H1 (cell line): ENCODE measurements around the gene SLC3A2. TPM values are rescaled to one million over a fixed set of nuclear protein-coding genes. Genes with fewer than 3 reads are reported as not detected.

Source experiments
- CTCF ChIA-PET: fragments of 300-600 bp; sonication (Branson Sonifier 250); formaldehyde crosslinking; loops from one replicate; lab custom pipeline; 2021; ENCODE audit not compliant: partially characterized antibody; lab: Charles Lee
- POLR2A ChIA-PET: fragments of 300-600 bp; sonication (Branson Sonifier 250); formaldehyde crosslinking; loops from one replicate; lab custom pipeline; 2021; ENCODE audit warnings: inconsistent platforms; ENCODE audit not compliant: partially characterized antibody; lab: Charles Lee
- DNase-seq, 2 experiments: peaks; one replicate each; pipeline versions ENCODE4 v3.0.0 to v3.0.0-alpha.2; 2010 to 2022; ENCODE audit warnings: low spot score in 2 of 2, low read depth in 1 of 2, mixed read lengths in 1 of 2
- FAIRE-seq: peaks from 2 replicates; lab custom pipeline; 2011; peaks lifted over from hg19 to GRCh38; lab: Jason Lieb, UNC
- H2AFZ ChIP-seq: 2 replicates; pipeline ENCODE4 v1.8.1; 2012; ENCODE audit warnings: low read length, inconsistent platforms
- H2AK5ac ChIP-seq: 2 replicates; pipeline ENCODE4 v1.6.1; 2013; ENCODE audit warnings: low read depth, low read length
- H2BK120ac ChIP-seq: replicated peaks from 2 replicates; pipeline ENCODE3; 2013; ENCODE audit warnings: low read depth, low read length, inconsistent platforms
- H2BK12ac ChIP-seq: 2 replicates; pipeline ENCODE4 v1.6.1; 2013; ENCODE audit warnings: low read depth, low read length
- H2BK15ac ChIP-seq: 2 replicates; pipeline ENCODE4 v1.6.1; 2013; ENCODE audit warnings: low read length
- H2BK20ac ChIP-seq: 2 replicates; pipeline ENCODE4 v1.6.1; 2013; ENCODE audit warnings: low read length
- H2BK5ac ChIP-seq: 2 replicates; pipeline ENCODE4 v1.6.1; 2013; ENCODE audit warnings: low read depth, low read length
- H3K14ac ChIP-seq: 2 replicates; pipeline ENCODE4 v1.6.1; 2013; ENCODE audit warnings: inconsistent platforms; ENCODE audit not compliant: insufficient read length
- H3K18ac ChIP-seq: 2 replicates; pipeline ENCODE4 v1.6.1; 2013; ENCODE audit warnings: low read length; ENCODE audit errors: extremely low read depth
- H3K23ac ChIP-seq: 2 replicates; pipeline ENCODE4 v1.6.1; 2013; ENCODE audit warnings: inconsistent platforms; ENCODE audit not compliant: insufficient read length
- H3K23me2 ChIP-seq: 2 replicates; pipeline ENCODE4 v1.6.1; 2013; ENCODE audit warnings: low read depth, low read length
- H3K27ac ChIP-seq: 2 replicates; pipeline ENCODE4 v1.6.1; 2011; ENCODE audit warnings: low read depth, low read length, inconsistent platforms
- H3K27me3 ChIP-seq, 4 experiments: replicated peaks in 1 of 4; 1 replicate in 1 of 4; 2 replicates in 3 of 4; pipeline versions ENCODE4 v1.6.1 to v1.8.1; 2011 to 2013; ENCODE audit warnings: low read length in 3 of 4, mild to moderate bottlenecking in 3 of 4, inconsistent platforms in 2 of 4, mixed read lengths in 2 of 4, moderate library complexity in 1 of 4; ENCODE audit not compliant: control insufficient read depth in 3 of 4, insufficient read depth in 3 of 4; ENCODE audit errors: extremely low read depth in 1 of 4
- H3K36me3 ChIP-seq, 4 experiments: 2 replicates each; pipeline versions ENCODE4 v1.6.1 to v1.8.1; 2011 to 2013; ENCODE audit warnings: mild to moderate bottlenecking in 4 of 4, low read length in 3 of 4, moderate library complexity in 2 of 4, control low read depth in 1 of 4, inconsistent platforms in 1 of 4; ENCODE audit not compliant: insufficient read depth in 4 of 4, control insufficient read depth in 2 of 4
- H3K4ac ChIP-seq: replicated peaks from 2 replicates; pipeline ENCODE3; 2013; ENCODE audit warnings: low read length, low read depth, mixed read lengths, inconsistent platforms; ENCODE audit not compliant: insufficient read length
- H3K4me1 ChIP-seq, 4 experiments: replicated peaks in 1 of 4; 1 replicate in 1 of 4; 2 replicates in 3 of 4; pipeline versions ENCODE4 v1.6.1 to v1.8.1; 2011 to 2013; ENCODE audit warnings: low read length in 3 of 4, inconsistent platforms in 2 of 4, mixed read lengths in 1 of 4; ENCODE audit not compliant: insufficient read depth in 4 of 4, control insufficient read depth in 3 of 4
- H3K4me2 ChIP-seq, 2 experiments: 2 replicates each; pipeline versions ENCODE4 v1.6.1 to v1.8.1; 2011 to 2013; ENCODE audit warnings: low read depth in 2 of 2, low read length in 2 of 2, control low read depth in 1 of 2, inconsistent platforms in 1 of 2, mild to moderate bottlenecking in 1 of 2; ENCODE audit not compliant: insufficient read depth in 1 of 2
- H3K4me3 ChIP-seq, 4 experiments: fragments of 200-600, 300-600 bp in 1 of 4; sonication (generic), shearing (Covaris generic), sonication (Bioruptor Twin) in 1 of 4; 2 replicates each; pipeline versions ENCODE4 v1.5.1 to v1.8.1; 2011 to 2016; ENCODE audit warnings: low read length in 4 of 4, low read depth in 3 of 4, control low read depth in 2 of 4, inconsistent platforms in 2 of 4, mild to moderate bottlenecking in 2 of 4, mixed read lengths in 1 of 4, moderate library complexity in 1 of 4; ENCODE audit not compliant: insufficient read depth in 2 of 4; ENCODE audit errors: extremely low read depth in 1 of 4
- H3K56ac ChIP-seq: replicated peaks from 2 replicates; pipeline ENCODE3; 2013; ENCODE audit warnings: low read depth, mild to moderate bottlenecking, mixed read lengths, low read length, inconsistent platforms; ENCODE audit not compliant: insufficient read length
- H3K79me1 ChIP-seq: 2 replicates; pipeline ENCODE4 v1.6.1; 2013; ENCODE audit warnings: low read depth, low read length, control low read depth
- H3K79me2 ChIP-seq, 2 experiments: 2 replicates each; pipeline versions ENCODE4 v1.6.1 to v1.8.1; 2012 to 2013; ENCODE audit warnings: low read length in 2 of 2, mild to moderate bottlenecking in 2 of 2, inconsistent platforms in 1 of 2; ENCODE audit not compliant: insufficient read depth in 2 of 2, control insufficient read depth in 1 of 2
- H3K9ac ChIP-seq, 4 experiments: replicated peaks in 1 of 4; 1 replicate in 1 of 4; 2 replicates in 3 of 4; pipeline versions ENCODE4 v1.6.1 to v1.8.1; 2011 to 2013; ENCODE audit warnings: low read depth in 3 of 4, low read length in 3 of 4, control low read depth in 2 of 4, mild to moderate bottlenecking in 2 of 4, moderate library complexity in 2 of 4, inconsistent platforms in 1 of 4; ENCODE audit errors: extremely low read depth in 1 of 4
- H3K9me3 ChIP-seq, 2 experiments: 2 replicates each; pipeline versions ENCODE4 v1.6.1 to v1.8.1; 2012 to 2013; ENCODE audit warnings: mild to moderate bottlenecking in 2 of 2, moderate library complexity in 2 of 2, control low read depth in 1 of 2, inconsistent platforms in 1 of 2, low read depth in 1 of 2, low read length in 1 of 2, mixed read lengths in 1 of 2; ENCODE audit not compliant: insufficient read depth in 2 of 2
- H4K20me1 ChIP-seq, 2 experiments: replicated peaks in 1 of 2; 2 replicates each; pipeline versions ENCODE3 to v1.8.1; 2011 to 2013; ENCODE audit warnings: inconsistent platforms in 2 of 2, low read length in 2 of 2, mild to moderate bottlenecking in 1 of 2; ENCODE audit not compliant: insufficient read depth in 2 of 2, control insufficient read depth in 1 of 2
- H4K5ac ChIP-seq: 2 replicates; pipeline ENCODE4 v1.6.1; 2013; ENCODE audit warnings: low read length, low read depth, mixed read lengths, inconsistent platforms; ENCODE audit not compliant: insufficient read length
- H4K8ac ChIP-seq: 2 replicates; pipeline ENCODE4 v1.8.0; 2013; ENCODE audit warnings: mild to moderate bottlenecking, moderate library complexity, low read length, inconsistent platforms; ENCODE audit not compliant: insufficient read depth; ENCODE audit errors: extremely low read depth
- H4K91ac ChIP-seq: replicated peaks from 2 replicates; pipeline ENCODE3; 2013; ENCODE audit warnings: low read length, mixed read lengths, inconsistent platforms; ENCODE audit not compliant: insufficient read length
- ATF3 ChIP-seq: IDR thresholded peaks from 2 replicates; pipeline ENCODE4 v1.6.1; 2011; ENCODE audit warnings: low read depth, mild to moderate bottlenecking, low read length; ENCODE audit not compliant: insufficient read depth
- BACH1 ChIP-seq: IDR thresholded peaks from 2 replicates; pipeline ENCODE4 v1.6.1; 2012; ENCODE audit warnings: low read length, improper control_type of control experiment
- CBX8 ChIP-seq: fragments of 300-800, 300-1000 bp; sonication (generic); IDR thresholded peaks from 2 replicates; pipeline ENCODE4 v1.7.1; 2016; ENCODE audit warnings: low read depth, low read length, borderline replicate concordance
- CHD2 ChIP-seq: IDR thresholded peaks from 2 replicates; pipeline ENCODE4 v1.6.1; 2012; ENCODE audit warnings: low read length, improper control_type of control experiment
- E2F6 ChIP-seq: IDR thresholded peaks from 2 replicates; pipeline ENCODE4 v1.6.1; 2012; ENCODE audit warnings: inconsistent platforms
- FOSL1 ChIP-seq: IDR thresholded peaks from 2 replicates; pipeline ENCODE4 v1.6.1; 2011; ENCODE audit warnings: mild to moderate bottlenecking, low read depth, low read length, moderate library complexity; ENCODE audit not compliant: insufficient read depth
- MAX ChIP-seq: IDR thresholded peaks from 2 replicates; pipeline ENCODE4 v1.6.1; 2012; ENCODE audit warnings: inconsistent platforms
- NRF1 ChIP-seq: IDR thresholded peaks from 2 replicates; pipeline ENCODE4 v1.6.1; 2011; ENCODE audit warnings: mild to moderate bottlenecking, low read depth, low read length, improper control_type of control experiment
- RNF2 ChIP-seq: fragments of 200-900, 300-1000 bp; sonication (generic); IDR thresholded peaks from 2 replicates; pipeline ENCODE4 v1.7.1; 2016; ENCODE audit warnings: borderline replicate concordance, low read depth, mild to moderate bottlenecking, antibody characterized with exemption, low read length; ENCODE audit not compliant: poor library complexity, severe bottlenecking; ENCODE audit errors: missing control alignments
- SIRT6 ChIP-seq: IDR thresholded peaks from one replicate; pipeline ENCODE4 v1.7.1; 2012; ENCODE audit warnings: low read length, inconsistent platforms
- USF2 ChIP-seq: IDR thresholded peaks from 2 replicates; pipeline ENCODE4 v1.6.1; 2011; ENCODE audit warnings: low read length, improper control_type of control experiment
- WGBS, 2 experiments: shearing (Covaris generic) in 1 of 2; methylation state at CpG; one replicate each; pipeline versions ENCODE4 v1.1.6 to v1.1.7; 2013 to 2015; ENCODE audit warnings: low lambda C conversion rate in 2 of 2, mixed read lengths in 2 of 2, inconsistent platforms in 1 of 2, low coverage in 1 of 2, missing lambda C conversion rate in 1 of 2; ENCODE audit not compliant: insufficient replicate concordance in 2 of 2, insufficient coverage in 1 of 2, insufficient read length in 1 of 2; ENCODE audit errors: extremely low coverage in 1 of 2, missing lambda C conversion rate in 1 of 2; 5-methylcytosine and 5-hydroxymethylcytosine counted together
- polyA plus RNA-seq, 7 experiments: library from polyadenylated mRNA; depleted of rRNA in 3 of 7; stranded (reverse) in 5 of 7; unstranded in 2 of 7; fragments of >200 nt in 5 of 7; fragments of 200-250 nt in 2 of 7; gene quantifications; 1 replicate in 5 of 7; 2 replicates in 1 of 7; 4 replicates in 1 of 7; pipeline versions ENCODE4 v1.2.1 to v1.2.3, GENCODE V29; 2011 to 2013; ENCODE audit warnings: missing spikeins in 2 of 7, mixed read lengths in 2 of 7
- total RNA-seq: library from RNA; stranded (reverse); fragmentation: NEBNext Ultra II Directional; extraction: Animal tissue kit (Norgen Biotek cat#: 25700); gene quantifications from 2 replicates; pipeline ENCODE4 v1.2.1, GENCODE V29; 2021

Gene SLC3A2
- total and polyA plus RNA-seq, 2 of the 8 experiments (the other 6 are each of a cell fraction or from before 2014, with no cell fraction given) = 410 to 435 TPM

GRCh38 chr11:62844154-62844553 lies 36.5 kb upstream of the SLC3A2 start:
- Histone ChIP-seq H3K4ac (no peak overlapping the region), H3K18ac (no peak overlapping the region), H3K23ac (no peak overlapping the region), H2BK5ac (no peak overlapping the region), H3K79me2 (peaks cover 0 to 2% of the 10 kb centered on the region in 2 experiments; a peak in 1 of 4 replicates), H3K36me3 (no peaks in the 10 kb centered on the region), H4K91ac (no peak overlapping the region), H3K56ac (no peak overlapping the region), H4K5ac (no peak overlapping the region), H3K4me1 (peaks cover 0 to 5% (median 1%) of the 10 kb centered on the region in 4 experiments; a peak in 2 of 7 replicates), H2BK12ac (no peak overlapping the region), H3K27ac (no peak overlapping the region), H2AFZ (no peak overlapping the region), H3K79me1 (no peaks in the 10 kb centered on the region), H3K23me2 (peaks cover 16% of the 10 kb centered on the region), H3K4me3 (no peak overlapping the region), H3K27me3 (no peaks in the 10 kb centered on the region), H4K8ac (no peak overlapping the region), H3K9ac (no peak overlapping the region), H3K9me3 (no peaks in the 10 kb centered on the region), H2BK20ac (no peak overlapping the region), H2BK15ac (no peak overlapping the region), H2AK5ac (no peak overlapping the region), H2BK120ac (no peak overlapping the region), H4K20me1 (no peaks in the 10 kb centered on the region), H3K4me2 (no peak overlapping the region), H3K14ac (no peak overlapping the region)
- POLR2A ChIA-PET = interaction anchor here (1.0 to 20.0 kb wide), 7 partner anchors 9 to 243 kb away, joined by 4 to 2104 read pairs (median 90); partner anchors contain the start of genes C11orf98, CSKMT, MTA2 and NXF1
- WGBS, 2 experiments = 100% methylated on average over 3 of the region's 3 CpGs; no CpG with 5 or more reads in 1 of the 2 experiments
- CTCF ChIA-PET = interaction anchor here (0.7 to 1.3 kb wide), 3 partner anchors 11 to 56 kb away, joined by 3 read pairs; partner anchors contain the start of gene TMEM179B
- FAIRE-seq (no peak), DNase-seq (no peak)
- TF ChIP-seq CBX8 (no peak), SIRT6 (no peak), MAX (no peak), FOSL1 (no peak), CHD2 (no peak), USF2 (no peak), BACH1 (no peak), NRF1 (no peak), ATF3 (no peak), E2F6 (no peak), RNF2 (no peak)
